Panc1 (cell line): ENCODE data around the gene MRPS7. TPM values are rescaled to one million over a fixed set of nuclear protein-coding genes. Genes with fewer than 3 reads are reported as not detected.

Experiments
- ATAC-seq: fragments of 200-7000 bp; cut with Tn5 transposase; 2 replicates; pipeline ENCODE4 v1.9.1; 2020; ENCODE audit warnings: mild to moderate bottlenecking, moderate library complexity
- BruUV-seq: library from RNA; stranded (reverse); fragments of 400-500 nt; replicated peaks from 2 replicates; lab custom pipeline; 2021; lab: Mats Ljungman, UMichigan
- CTCF ChIA-PET: fragments of 300-600 bp; sonication (Branson Sonifier 250); formaldehyde crosslinking; loops from one replicate; lab custom pipeline; 2022; ENCODE audit warnings: antibody characterized with exemption; lab: Charles Lee
- POLR2A ChIA-PET: fragments of 300-600 bp; sonication (Branson Sonifier 250); formaldehyde crosslinking; loops from one replicate; lab custom pipeline; 2022; ENCODE audit warnings: antibody characterized with exemption; lab: Charles Lee
- DNase-seq: peaks from one replicate; pipeline ENCODE4 v3.0.0-alpha.2; 2010; ENCODE audit warnings: low read depth, low spot score
- H3K27ac ChIP-seq: 2 replicates; pipeline ENCODE4 v1.5.1; 2011; ENCODE audit warnings: mild to moderate bottlenecking, low read length, inconsistent platforms
- H3K27me3 ChIP-seq: fragments of 200-500 bp; sonication (Bioruptor generic); 2 replicates; pipeline ENCODE4 v1.6.0; 2014; ENCODE audit warnings: low read length, inconsistent platforms; ENCODE audit not compliant: control insufficient read depth, insufficient read depth
- H3K36me3 ChIP-seq: fragments of 200-500 bp; sonication (Bioruptor generic); 2 replicates; pipeline ENCODE4 v1.5.1; 2014; ENCODE audit warnings: inconsistent platforms, mild to moderate bottlenecking, low read length, moderate library complexity; ENCODE audit not compliant: control insufficient read depth, insufficient read depth
- H3K4me1 ChIP-seq: 2 replicates; pipeline ENCODE4 v1.5.1; 2011; ENCODE audit warnings: inconsistent platforms, mild to moderate bottlenecking, low read length, moderate library complexity; ENCODE audit not compliant: control insufficient read depth, insufficient read depth
- H3K4me3 ChIP-seq, 2 experiments: 2 replicates each; pipeline ENCODE4 v1.5.1; 2011 to 2012; ENCODE audit warnings: low read depth in 2 of 2, low read length in 2 of 2, mild to moderate bottlenecking in 2 of 2, inconsistent platforms in 1 of 2, moderate library complexity in 1 of 2
- H3K9me3 ChIP-seq: fragments of 200-500 bp; sonication (Bioruptor generic); 2 replicates; pipeline ENCODE4 v1.5.1; 2014; ENCODE audit warnings: low read depth, mild to moderate bottlenecking, inconsistent platforms, low read length, moderate library complexity; ENCODE audit not compliant: control insufficient read depth, insufficient read depth
- CTCF ChIP-seq: fragments of 450-650 bp; IDR thresholded peaks from 2 replicates; pipeline ENCODE4 v1.5.1; 2017; ENCODE audit warnings: mild to moderate bottlenecking
- POLR2AphosphoS5 ChIP-seq: IDR thresholded peaks from 2 replicates; pipeline ENCODE4 v1.6.1; 2012; ENCODE audit warnings: mild to moderate bottlenecking, low read depth, low read length, moderate library complexity
- REST ChIP-seq, 2 experiments: IDR thresholded peaks; 2 replicates each; pipeline ENCODE4 v1.6.1; 2011 to 2012; ENCODE audit warnings: low read depth in 2 of 2, control low read depth in 1 of 2, low read length in 1 of 2, mild to moderate bottlenecking in 1 of 2, moderate library complexity in 1 of 2; ENCODE audit not compliant: insufficient read depth in 1 of 2
- SIN3A ChIP-seq: IDR thresholded peaks from 2 replicates; pipeline ENCODE4 v1.6.1; 2012; ENCODE audit warnings: low read depth, mild to moderate bottlenecking, low read length, moderate library complexity, borderline replicate concordance; ENCODE audit not compliant: insufficient read depth
- TCF7L2 ChIP-seq: IDR thresholded peaks from 2 replicates; pipeline ENCODE4 v1.6.1; 2011; ENCODE audit warnings: mild to moderate bottlenecking, low read depth, low read length, inconsistent platforms
- in situ Hi-C: cut with HindIII; loops from 2 replicates; pipeline ENCODE4 v1.10.0; 2016; ENCODE audit warnings: low sequenced_read_pairs, low pct_unique_long_range_greater_than_20kb
- intact Hi-C: fragments of 100-400 bp; cut with micrococcal nuclease; formaldehyde crosslinking; loops from one replicate; pipeline ENCODE4 v1.10.0; 2022; ENCODE audit not compliant: unreplicated experiment
- total RNA-seq: library from RNA; stranded (reverse); gene quantifications from one replicate; pipeline ENCODE4 v1.2.1, GENCODE V29; 2021; ENCODE audit not compliant: unreplicated experiment

Gene MRPS7
- total RNA-seq, 1 experiment from 2014 or later, result 85.0 TPM

- CTCF ChIA-PET, result interaction anchor here (0.6 to 0.7 kb wide), 3 partner anchors 21 to 116 kb away, joined by 4 to 5 read pairs (median 4); no protein-coding TSS in a partner anchor
- no TSS peak for BruUV-seq
Measured at GRCh38 chr17:75219815-75220214, 41.9 kb upstream of the MRPS7 start.

GRCh38 chr17:75225016-75225415 is 36.7 kb upstream of the MRPS7 start:
- Histone ChIP-seq H3K27ac (no peak overlapping the region), H3K4me1 (no peaks in the 10 kb centered on the region), H3K27me3 (no peaks in the 10 kb centered on the region), H3K36me3 (peaks cover 16% of the 10 kb centered on the region; the same call in 1 of the 2 replicates), H3K4me3 (no peak overlapping the region), H3K9me3 (no peaks in the 10 kb centered on the region)
- ChIA-PET POLR2A (no interaction called here), CTCF (no interaction called here)
- TF ChIP-seq SIN3A, result no peak
- no peak for TF ChIP-seq CTCF
- TF ChIP-seq POLR2AphosphoS5, result no peak
- no peak for TF ChIP-seq REST (IDR thresholded peaks at IDR 0.05; ENCODE audit: insufficient read depth in 1 of 2, low read depth in 2 of 2, low read length in 1 of 2)
- TF ChIP-seq TCF7L2, result no peak
- in situ Hi-C loops (no loop called here), intact Hi-C loops (no loop called here)
- TSS peak; percentile 28 for BruUV-seq
- DNase-seq (no peak), ATAC-seq (no peak)

More at GRCh38 chr17:75219815-75220214, 41.9 kb upstream of the MRPS7 start:
- H3K4me1 ChIP-seq, result no peaks in the 10 kb centered on the region
- TF ChIP-seq TCF7L2 (no peak), SIN3A (no peak), POLR2AphosphoS5 (no peak), CTCF (no peak), REST (IDR thresholded peaks at IDR 0.05; ENCODE audit: insufficient read depth in 1 of 2, low read depth in 2 of 2, low read length in 1 of 2) (no peak)
- POLR2A ChIA-PET, result interaction anchor here (0.6 kb wide), 1 partner anchor 36 kb away, joined by 5 read pairs; no protein-coding TSS in a partner anchor
- intact Hi-C loops (no loop called here), in situ Hi-C loops (no loop called here)
- DNase-seq (no peak), ATAC-seq (no peak)
- H3K9me3 ChIP-seq, result no peaks in the 10 kb centered on the region
- H3K27me3 ChIP-seq, result no peaks in the 10 kb centered on the region
- H3K4me3 ChIP-seq, result no peak overlapping the region
- H3K27ac ChIP-seq, result no peak overlapping the region
- peaks cover 14% of the 10 kb centered on the region for H3K36me3 ChIP-seq
